GM12892 (cell line): ENCODE measurements around the gene ACTG1.

Experiments
- POLR2A ChIP-seq: IDR thresholded peaks from 2 replicates; pipeline ENCODE4 v1.6.1; 2011; ENCODE audit warnings: low read depth, low read length, control low read depth
- POLR2AphosphoS5 ChIP-seq: IDR thresholded peaks from 2 replicates; pipeline ENCODE4 v1.6.1; 2011; ENCODE audit warnings: low read depth, low read length, control low read depth
- TAF1 ChIP-seq: IDR thresholded peaks from 2 replicates; pipeline ENCODE4 v1.6.1; 2011; ENCODE audit warnings: low read depth, mild to moderate bottlenecking, control low read depth, low read length, borderline replicate concordance

DNA sequence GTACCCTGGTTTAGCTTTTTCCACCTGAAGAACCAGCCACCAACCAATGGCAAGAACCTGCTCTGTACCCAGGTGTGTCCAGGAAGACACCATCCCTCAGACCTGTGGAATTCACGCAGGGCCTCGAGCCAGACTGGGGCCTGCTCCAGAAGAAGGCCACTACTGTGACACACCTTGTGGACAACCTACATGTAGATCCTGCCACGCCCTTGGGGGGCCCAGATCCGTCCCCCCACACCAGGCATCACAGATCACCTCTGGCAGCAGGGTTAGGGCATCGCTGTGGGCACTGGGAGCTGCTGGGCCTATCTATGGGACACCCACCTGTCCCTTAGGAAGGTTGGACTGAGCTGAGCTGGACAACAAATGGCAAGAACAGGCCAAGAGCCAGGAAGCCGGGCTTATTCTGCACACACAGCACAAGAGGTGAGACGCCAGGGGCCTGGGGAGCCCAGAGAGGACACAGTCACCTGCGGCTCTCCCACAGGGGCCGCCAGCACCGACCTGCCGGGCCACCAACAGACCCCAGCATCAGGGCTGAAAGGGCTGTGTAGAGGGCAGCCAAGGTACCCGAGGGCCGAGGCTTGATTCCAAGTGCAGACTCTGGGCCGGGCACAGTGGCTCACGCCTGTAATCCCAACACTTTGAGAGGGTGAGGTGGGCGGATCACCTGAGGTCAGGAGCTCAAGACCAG lies 31.8 kb upstream of the ACTG1 start:
- TF ChIP-seq POLR2AphosphoS5: no peak
- no peak for TF ChIP-seq POLR2A
- no peak for TF ChIP-seq TAF1
